ENCODE measurements around the gene RPS6KA2.
A peak's percentile ranks its signal among the peaks of the same experiment; 100 is the strongest.
"Not testable (repeated sequence)": the region's sequence is repeated elsewhere in the genome, so short reads cannot be mapped to it uniquely, and the experiment has no call there.

Gene RPS6KA2

GRCh38 chr6:166635013-166635970 is 8.2 kb upstream of the RPS6KA2 start:
- DNase-seq (ENCODE audit: low spot score): no peak

GRCh38 chr6:166634581-166634980 is 7.5 kb upstream of the RPS6KA2 start:
- not testable (repeated sequence) for DNase-seq (ENCODE audit: low spot score)

DNA sequence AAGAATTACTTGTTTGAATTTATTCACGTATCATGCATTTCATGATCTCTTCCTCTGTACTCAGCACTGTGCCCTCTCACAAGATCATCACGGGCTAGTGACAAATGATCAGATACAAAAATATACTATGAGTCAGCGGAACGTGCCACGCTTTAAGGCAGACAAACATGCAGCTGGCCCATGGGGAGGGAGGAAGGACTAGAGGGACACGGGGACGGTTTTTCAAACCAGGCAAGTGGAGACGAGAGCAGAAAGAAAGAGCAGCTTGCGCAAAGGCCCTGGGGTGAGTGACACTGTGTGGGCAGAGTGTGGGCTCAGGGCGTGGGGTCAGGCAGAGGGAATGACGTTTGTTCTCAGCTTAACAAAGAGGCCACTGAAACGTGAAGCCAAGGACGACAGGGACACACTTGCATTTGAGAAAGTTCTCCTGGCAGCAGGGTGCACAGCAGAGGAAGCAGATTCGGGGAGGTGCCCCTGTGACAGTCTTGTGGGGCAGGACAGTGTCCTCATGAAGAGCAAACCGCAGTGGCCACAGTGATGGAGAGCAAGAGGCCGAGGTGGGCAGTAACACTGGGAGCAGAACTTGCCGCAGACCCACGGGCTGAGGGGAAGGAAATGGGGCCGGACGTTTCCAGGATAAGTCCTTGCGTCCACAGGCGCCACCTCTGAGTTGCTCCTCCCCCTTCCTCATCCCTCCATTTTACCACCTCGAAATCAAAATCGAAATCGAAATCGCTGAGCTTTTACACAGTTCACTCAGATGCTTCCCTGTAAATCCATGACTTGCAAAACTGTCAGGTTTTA is 6.9 kb upstream of the RPS6KA2 start:
- peak; percentile 53 for DNase-seq (ENCODE audit: low spot score)

DNA sequence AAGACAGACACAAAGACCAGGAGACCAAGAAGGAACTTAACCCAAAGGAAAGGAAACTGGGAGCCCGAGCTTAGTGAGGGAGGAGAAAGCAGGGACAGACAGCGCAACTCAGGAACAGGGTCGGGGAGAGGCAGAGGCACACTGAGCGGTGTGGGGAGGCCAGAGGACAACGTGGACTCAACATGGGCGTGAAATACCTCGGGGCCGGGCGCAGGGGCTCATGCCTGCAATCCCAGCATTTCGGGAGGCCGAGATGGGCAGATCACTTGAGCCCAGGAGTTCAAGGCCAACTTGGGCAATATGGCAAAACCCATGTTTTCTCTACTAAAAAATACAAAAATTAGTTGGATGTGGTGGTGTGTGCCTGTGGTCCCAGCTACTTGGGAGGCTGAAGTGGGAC is 5.7 kb upstream of the RPS6KA2 start:
- DNase-seq (ENCODE audit: low spot score): no peak

DNA sequence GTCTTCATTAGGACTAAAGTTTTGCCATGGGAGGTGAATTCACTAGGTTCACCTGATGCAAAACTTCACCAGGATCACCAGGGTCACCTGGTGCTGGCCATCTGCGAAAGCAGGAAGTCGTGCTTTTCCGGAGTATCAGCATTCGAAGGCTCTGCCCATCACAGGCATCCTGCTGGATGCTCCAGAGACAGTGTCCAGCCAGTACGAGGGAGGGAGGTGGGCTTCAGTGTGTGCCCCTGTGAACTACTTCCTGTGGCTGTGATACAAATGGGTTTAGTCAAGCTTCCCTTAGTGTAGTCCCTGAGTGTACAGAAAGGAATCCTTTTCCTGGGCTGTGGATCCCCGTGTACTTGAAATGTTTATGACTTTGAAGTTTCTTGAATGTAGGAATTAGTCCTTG is 3.4 kb upstream of the RPS6KA2 start:
- DNase-seq (ENCODE audit: low spot score): no peak

- peak; percentile 30 for DNase-seq (ENCODE audit: low spot score)
Observed at GRCh38 chr6:166629628-166630027, 2.6 kb upstream of the RPS6KA2 start.

DNA sequence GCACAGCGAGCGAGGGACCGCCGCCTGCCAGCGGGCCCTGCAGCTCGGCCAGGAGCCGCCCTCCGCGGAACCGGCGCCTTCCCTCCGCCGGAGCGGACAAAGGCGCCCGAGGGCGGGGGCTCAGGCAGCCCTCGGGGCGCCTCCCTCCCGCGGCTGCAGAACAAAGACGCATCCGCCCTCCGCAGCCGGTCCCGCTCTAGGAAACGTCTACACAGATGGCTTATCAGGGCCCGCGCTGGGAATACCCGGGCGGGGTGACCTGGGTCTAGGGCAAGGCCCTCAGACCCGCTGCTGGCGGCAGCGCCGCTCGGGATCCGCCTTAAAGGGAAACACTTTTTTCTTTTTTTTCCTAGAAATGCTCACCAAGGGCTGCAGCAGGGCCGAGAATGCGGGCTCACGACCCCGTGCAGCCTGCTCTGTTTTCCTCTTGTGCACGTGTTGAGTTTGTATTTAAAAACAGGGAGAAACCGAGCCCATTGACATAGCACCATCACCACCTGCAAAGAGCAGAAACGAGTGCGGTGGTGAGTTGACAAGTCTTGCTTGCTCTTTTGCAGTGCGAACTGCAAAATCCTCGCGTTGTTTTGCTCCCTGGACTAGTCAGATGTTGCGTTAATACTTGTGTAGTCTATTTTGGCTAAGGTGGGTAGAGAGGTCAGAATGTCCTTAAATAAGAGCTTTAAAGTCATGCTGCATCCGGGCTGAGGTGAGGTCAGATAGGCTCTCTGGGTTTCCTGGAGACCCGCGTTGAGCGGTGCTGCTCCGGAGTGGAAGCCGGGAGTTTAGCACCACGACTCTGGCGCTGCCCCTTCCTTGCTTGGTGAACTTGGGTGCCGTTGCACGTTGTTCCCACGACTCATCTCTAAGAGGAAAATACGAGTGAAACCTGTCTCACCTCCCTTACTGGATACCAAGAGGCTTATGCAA is 1.1 kb upstream of the RPS6KA2 start:
- peak; percentile 8 for DNase-seq (ENCODE audit: low spot score)

DNA sequence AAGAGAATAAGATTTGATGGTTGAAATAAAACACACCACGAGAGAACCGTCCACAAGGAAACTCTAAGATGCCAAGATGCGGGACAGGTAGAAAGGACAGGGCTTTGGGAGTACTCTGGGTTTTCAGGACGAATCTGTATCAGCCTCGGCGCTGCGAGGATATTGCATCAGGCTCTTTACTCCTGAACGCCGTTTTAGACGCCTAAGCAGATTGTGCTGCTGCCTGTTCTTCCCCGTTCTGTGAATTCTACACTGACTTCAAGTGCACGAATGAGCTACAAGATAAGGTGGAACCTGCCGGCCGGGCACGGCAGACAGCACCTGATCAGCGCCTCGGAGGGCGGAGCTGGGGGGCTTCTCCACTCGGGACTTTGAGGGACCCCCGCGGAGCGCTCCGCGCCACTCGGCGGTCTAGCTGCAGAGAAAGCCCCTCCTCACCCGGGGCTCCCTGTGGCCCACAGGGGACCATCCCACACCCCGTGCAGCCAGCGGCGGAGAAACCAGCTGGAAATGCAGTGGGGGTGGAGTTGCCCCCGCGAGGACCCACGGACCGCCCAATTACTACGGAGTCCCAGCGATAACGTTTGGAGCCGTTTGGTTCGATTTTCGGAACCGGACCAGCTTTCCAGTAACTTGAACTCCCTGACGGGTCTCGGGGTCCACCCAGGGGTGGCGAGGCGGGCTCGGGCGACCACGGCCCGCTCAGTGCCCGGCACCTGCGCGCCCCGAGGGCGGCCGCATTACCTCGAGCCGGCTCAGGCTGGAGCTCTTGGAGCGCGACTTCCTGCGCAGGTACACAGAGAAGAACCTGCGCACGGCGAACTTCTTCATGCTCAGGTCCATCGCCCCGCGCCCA is 646 bp downstream of the RPS6KA2 start:
- DNase-seq (ENCODE audit: low spot score): no peak

DNA sequence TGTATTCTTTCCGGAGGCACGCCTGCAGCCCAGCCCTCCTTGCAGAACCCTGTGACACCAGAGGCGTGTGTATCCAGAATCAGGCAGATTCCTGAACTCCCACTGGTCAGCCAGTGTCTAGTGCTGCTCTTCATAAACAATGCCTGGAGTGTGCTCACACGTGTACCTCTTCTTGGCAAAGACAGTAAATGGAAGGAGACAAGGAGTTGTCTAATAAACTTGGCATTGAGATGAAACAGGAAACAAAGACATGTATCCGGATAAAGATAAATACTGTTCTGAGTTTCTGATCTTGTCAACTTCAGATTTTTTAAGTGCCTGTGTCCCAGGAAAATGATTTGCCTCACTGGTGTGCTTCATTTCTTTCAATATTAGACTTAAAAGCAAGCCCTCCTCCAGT is 1.7 kb downstream of the RPS6KA2 start:
- DNase-seq (ENCODE audit: low spot score): no peak

- DNase-seq (ENCODE audit: low spot score): no peak
Observed at GRCh38 chr6:166624275-166624674, 2.8 kb downstream of the RPS6KA2 start.

DNA sequence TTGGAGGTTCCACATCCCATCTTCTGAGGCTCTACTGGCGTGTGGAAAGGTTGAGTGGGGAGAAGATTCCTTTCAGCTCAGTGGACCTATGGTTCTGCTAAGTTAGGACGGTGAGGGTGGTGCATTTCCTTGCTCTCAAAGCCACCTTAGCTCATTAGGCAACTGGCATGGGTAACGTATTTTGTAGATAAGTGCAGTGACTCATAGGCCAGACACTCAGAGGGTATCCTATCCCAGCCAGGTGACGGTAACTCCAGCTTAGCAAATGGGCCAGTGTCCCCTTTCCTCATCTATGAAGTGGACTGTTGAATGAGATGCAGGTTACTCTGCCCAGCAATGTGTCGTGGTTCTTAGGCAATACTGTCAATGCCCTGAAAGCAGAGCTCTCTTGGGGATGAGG is 3.7 kb downstream of the RPS6KA2 start:
- DNase-seq (ENCODE audit: low spot score): no peak

GRCh38 chr6:166621114-166621540 is 5.9 kb downstream of the RPS6KA2 start:
- no peak for DNase-seq (ENCODE audit: low spot score)

GRCh38 chr6:166620478-166621113 is 6.5 kb downstream of the RPS6KA2 start:
- no peak for DNase-seq (ENCODE audit: low spot score)

DNA sequence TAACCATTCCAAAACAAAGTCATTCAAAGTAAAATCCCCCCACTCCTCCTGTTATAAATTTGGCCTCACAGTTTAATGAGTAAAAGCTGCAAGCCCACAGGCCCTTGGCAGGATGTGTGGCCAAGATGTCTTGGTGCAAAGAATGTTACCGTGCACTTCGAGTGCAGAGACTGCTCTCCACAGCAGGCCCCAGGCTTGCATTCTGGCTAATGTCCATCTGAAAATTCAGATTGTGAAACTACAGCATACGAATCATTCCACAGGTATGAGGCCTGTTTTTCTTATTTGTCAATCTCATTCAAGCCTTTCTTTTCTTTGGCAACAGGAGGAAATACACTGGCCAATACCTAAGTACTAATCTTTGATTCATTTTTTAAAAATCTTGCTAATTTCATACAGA is 7.1 kb downstream of the RPS6KA2 start:
- no peak for DNase-seq (ENCODE audit: low spot score)

DNA sequence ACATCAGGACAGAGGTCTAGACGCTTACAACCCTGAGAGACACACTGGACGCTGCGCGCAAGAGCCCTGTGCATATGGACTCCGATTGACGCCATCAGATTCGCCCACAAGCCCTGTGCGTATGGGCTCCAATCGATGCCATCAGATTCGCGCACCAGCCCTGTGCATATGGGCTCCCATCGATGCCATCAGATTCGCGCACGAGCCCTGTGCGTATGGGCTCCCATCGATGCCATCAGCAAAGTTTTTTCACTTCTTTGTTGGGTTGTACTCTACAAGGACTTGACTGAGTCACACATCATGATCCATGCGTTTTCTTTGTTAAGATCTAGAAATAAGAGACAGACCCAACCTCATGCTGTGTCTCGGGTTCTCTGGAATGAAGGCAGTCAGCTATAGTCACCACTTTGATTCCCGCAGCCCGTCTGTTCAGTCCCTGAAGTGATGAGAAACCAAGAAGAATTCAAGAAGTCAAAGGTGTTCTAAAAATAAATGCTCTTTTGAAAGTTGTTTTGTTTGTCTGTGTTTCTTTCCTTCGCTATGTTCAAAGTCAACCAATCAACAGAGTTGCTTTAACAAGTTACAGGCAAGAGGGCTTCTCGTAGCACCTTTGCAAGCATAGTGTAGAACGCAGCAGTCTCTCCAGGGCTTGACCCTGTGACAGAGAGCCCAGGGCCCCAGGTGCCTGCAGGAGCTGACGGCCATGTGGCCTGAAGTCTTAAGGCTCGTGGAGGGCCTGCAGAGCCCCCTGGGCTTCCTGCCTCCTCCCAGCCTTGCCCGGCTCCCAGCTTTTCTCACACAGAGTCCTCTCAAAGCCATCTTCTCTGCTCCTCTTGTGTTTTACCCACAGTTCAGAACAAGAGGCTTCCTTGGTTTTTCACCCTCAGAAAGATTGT is 7.9 kb downstream of the RPS6KA2 start:
- DNase-seq (ENCODE audit: low spot score): no peak

GRCh38 chr6:166618251-166618650 is 8.8 kb downstream of the RPS6KA2 start:
- no peak for DNase-seq (ENCODE audit: low spot score)

- no peak for DNase-seq (ENCODE audit: low spot score)
Observed at GRCh38 chr6:166617359-166617758, 9.7 kb downstream of the RPS6KA2 start.

GRCh38 chr6:166616261-166617238 is 10.5 kb downstream of the RPS6KA2 start:
- DNase-seq (ENCODE audit: low spot score): no peak

Data from RKO (cell line).